GM12891 (cell line): ENCODE measurements around the gene LETMD1.

Experiments used
- POLR2A ChIP-seq: IDR thresholded peaks from 2 replicates; pipeline ENCODE4 v1.6.1; 2011; ENCODE audit warnings: low read depth, low read length, control low read depth
- TAF1 ChIP-seq: IDR thresholded peaks from 2 replicates; pipeline ENCODE4 v1.6.1; 2011; ENCODE audit warnings: low read depth, low read length, control low read depth

DNA sequence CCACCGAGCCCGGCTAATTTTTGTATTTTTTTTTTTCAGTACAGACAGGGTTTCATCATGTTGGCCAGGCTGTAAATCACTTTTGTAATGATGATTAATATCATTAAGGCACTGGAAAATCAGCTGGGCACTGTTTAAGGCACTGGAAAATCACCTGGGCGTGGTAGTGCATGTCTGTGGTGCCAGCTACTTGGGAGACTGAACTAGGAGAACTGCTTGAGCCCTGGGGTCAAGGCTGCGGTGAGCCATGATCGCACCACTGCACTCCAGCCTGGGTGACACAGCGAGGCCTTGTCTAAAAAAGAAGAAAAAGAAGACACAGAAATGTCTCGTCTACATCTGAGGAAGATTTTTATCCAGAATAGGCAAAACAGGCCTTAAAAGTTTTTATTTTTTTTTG is 34.7 kb upstream of the LETMD1 start:
- TF ChIP-seq POLR2A (no peak), TAF1 (no peak)
